IPS-11a (cell line): ENCODE results near the gene VMAC.

ENCODE experiments used
- H3K4me3 ChIP-seq: one replicate; pipeline ENCODE4 v1.5.1; 2013; ENCODE audit warnings: low read depth, low read length, control low read depth

Gene VMAC

GRCh38 chr19:5927441-5927821, 22.8 kb downstream of the VMAC start:
- H3K4me3 ChIP-seq, result no peak overlapping the region

DNA sequence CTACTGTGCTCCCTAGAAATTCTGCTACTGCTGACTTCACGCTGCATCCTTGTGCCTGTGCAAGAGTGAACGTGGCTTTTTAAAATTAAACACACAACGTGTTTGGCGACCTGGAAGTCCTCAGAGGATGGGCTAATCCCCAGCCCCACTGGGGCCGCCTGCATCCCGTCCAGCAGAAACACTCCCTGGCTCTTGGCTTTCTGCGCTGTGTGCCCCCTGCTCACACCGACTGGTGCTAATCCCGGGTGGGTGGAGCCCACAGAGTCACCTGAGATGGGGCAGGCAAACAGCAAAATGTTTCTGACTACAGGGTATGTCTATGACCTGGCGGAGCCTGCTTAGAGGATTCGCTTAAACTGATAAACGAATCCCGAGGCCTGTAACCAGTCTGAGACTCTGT, 24.5 kb downstream of the VMAC start:
- H3K4me3 ChIP-seq, result no peak overlapping the region

DNA sequence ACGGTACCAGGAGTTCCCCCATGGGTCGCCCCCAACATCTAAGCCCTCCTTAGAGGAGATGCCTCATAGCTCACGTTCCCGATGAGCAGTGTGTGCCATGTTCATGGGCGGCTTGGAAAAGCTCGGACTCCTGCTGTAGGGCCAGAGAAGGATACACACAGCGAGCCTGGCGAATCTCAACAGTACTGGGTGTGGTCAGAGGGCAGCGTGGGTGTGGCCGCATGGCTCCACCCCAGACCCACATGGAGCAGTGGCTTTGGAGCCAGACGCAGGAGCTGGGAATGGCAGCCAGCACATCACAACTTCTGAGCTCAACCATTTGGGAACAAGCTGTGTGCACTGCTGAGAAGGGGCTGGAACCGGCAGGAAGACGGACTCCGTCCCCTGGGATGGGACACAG, 25.0 kb downstream of the VMAC start:
- H3K4me3 ChIP-seq, result no peak overlapping the region

DNA sequence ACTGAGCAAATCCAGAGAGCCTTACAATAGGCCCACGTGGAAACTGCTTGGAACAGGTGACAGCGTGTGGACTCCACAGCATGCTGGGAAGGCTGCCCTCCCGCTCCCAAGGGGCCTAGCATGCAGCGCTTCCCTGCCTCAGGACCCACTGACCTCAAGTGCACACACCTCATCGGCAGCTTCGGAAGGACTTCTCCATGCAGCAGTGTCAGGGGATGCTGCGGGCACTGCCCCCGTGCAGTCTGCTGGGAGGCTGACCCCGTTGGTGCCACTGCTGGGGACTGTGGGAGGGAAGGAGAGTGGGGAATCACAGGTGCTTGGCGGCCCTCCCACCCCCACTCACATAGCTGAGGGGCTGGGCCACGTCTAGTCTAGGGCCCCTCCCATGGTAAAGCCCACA, 26.6 kb downstream of the VMAC start:
- no peak overlapping the region for H3K4me3 ChIP-seq

DNA sequence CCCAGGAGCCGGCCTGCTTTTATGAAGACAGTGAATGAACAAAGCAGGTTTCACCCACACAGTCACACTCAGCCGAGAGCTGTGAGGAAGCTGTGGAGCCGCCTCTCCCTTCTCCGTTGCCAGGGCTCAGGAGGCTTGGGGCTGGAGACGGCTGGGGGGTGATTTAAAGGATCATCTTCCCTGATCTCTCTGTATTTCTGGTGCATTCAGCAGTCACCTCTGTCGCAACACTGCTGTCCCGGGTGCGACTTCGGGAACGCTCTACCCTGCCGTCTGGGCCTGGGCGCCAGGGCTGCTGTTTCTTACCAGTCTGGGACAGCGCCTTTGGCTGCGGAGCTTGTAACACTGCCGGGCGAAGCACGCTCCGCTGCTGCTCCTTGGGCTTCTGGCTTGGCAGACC, 27.5 kb downstream of the VMAC start:
- no peak overlapping the region for H3K4me3 ChIP-seq

DNA sequence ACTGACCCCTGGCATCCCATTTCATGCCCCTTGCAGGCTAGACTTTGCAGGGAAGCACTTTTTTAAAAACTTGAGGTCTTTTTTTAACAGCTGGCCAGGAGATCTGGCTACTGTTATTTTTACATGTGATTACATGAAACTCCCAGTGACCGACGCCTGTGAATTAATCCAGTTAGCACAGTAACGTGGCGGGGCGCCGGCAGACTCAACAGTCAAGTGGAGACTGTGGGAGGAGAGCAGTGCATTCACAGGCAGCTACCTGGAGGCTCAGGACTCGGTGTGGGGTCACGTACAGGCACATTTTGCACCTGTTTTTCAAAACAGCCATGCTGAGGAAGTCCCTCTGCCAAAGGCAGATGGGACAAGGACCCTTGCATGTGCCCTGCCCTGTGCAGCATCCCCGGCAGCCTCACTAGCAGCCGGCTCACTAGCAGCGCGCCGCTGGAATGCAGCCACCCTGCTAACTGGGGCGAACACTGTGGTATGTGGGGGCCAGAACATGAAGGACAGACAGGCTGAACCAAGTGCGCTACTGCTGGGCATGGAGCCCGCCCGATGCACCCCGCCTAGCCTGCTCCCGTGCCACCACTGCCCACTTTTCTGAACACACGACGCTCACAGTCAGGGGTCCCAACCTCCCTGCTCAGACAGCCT, 28.1 kb downstream of the VMAC start:
- no peak overlapping the region for H3K4me3 ChIP-seq

DNA sequence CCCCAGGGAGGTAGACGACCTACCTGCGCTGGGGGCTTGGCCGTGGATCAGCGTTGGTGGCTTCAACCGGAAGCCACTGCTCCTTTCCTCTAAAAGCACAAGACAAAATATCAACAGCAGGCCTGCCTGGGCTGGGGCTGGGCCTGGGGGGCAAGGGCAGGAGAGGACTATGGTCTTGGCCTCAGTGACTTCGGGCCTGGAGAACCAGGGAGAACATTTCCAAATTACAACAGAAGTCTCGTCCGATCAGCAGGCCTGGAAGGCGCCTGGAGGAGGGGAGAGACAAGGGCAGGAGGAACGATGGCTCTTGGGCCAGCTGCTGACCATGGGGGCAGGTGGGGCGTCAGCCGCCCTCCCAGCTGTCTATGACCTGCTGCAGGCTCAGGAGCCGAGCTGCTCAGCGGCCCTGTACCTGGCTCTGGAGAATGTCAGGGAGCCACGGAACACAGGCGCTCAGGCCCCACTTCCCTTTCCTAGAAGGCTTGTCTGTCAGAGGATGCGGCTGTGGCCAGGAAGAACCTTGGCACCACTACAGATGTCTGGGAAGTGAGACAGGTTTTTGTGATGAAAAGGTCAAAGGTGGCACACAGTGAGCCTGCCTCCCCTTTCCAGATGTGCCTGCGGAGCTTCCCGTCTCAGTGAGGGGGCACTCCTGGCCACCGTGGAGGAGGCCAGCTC, 28.9 kb downstream of the VMAC start:
- no peak overlapping the region for H3K4me3 ChIP-seq

GRCh38 chr19:5934069-5934401, 29.4 kb downstream of the VMAC start:
- H3K4me3 ChIP-seq, result no peak overlapping the region

DNA sequence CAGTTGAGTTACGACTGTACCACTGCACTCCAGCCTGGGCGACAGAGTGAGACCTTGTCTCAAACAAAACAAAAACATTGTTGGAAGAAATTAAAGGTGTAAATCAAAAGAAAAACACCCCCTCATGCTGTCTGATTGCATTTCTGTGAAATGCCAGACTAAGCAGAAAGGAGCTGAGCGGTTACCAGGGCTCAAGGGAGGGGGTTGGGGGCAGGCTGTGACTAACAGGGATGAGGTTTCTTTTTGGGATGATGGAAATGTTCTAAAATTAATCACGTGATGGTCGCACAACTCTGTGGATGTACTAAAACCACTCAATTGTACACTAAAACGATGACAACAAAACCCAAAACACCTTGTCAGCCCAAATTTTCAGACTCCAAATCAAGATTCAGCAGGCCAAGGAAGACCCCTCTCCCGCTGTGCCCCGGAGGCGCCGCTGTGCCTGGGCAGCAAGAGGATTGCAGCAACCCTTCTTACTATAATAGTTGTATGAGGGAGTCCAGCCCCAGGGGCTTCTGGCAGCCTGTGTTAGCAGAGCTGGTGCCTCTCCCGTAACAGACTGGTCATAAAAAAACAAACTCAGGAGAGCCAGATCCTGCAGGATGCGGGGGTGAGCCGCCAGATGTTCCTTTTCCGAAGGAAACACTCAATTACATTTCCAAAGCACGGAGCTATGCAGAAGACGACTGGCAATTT, 30.3 kb downstream of the VMAC start:
- no peak overlapping the region for H3K4me3 ChIP-seq

GRCh38 chr19:5935473-5936291, 31.0 kb downstream of the VMAC start:
- H3K4me3 ChIP-seq, result no peak overlapping the region

DNA sequence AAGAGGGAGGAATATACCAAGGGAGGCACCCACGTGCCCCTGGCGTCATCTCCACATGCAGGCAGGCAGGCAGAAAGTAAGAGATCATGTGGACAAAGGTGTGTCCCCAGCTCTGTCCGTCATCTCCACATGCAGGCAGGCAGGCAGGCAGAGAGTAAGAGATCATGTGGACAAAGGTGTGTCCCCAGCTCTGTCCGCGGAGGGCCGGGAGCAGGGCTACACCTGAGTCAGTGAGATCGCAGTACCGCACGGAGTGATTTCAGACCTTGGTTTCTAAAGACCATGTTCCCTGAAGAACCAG, 31.6 kb downstream of the VMAC start:
- no peak overlapping the region for H3K4me3 ChIP-seq

DNA sequence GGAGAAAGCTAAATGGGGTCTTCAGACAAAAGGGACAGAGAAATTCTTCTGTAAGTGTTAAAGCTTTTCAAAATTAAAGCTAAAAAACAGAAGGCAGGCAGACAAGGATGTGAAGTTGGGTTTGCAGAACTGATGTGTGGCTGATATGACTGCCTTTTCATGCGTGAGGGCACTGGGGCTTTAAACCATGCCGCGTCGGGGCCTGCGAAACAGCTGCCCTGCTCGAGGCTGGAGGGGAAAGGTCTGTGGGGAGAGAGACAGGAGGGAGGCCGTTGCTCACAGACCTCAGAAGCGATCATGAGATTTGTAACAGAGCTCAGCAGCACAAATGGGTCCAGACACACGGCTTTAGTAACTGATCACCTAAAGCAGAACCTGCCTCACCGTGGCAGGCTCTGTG, 32.9 kb downstream of the VMAC start:
- H3K4me3 ChIP-seq, result no peak overlapping the region

- H3K4me3 ChIP-seq, result no peak overlapping the region
Observed at GRCh38 chr19:5940260-5941208, 35.9 kb downstream of the VMAC start.

- no peak overlapping the region for H3K4me3 ChIP-seq
Observed at GRCh38 chr19:5941673-5942072, 37.0 kb downstream of the VMAC start.

DNA sequence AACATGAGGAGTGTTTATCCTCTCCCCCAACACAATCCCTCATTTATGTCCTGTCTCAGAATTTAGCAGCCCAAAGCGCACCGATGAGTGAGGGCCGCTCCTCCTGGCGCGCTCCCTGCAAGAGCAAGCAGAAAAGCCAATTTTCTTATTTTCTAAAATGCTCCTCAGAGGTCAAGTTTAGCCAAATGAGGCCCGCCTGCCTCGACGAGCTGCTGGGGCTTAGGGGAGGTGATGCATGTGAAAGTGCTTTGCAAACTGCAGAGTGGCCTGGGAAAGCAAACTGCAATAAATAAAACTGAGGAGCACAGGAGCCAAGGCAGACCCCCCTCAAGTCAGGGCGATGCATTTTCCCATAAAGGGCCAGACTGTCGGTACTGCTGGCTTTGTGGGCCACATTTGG, 38.4 kb downstream of the VMAC start:
- H3K4me3 ChIP-seq, result no peak overlapping the region

- H3K4me3 ChIP-seq, result no peak overlapping the region
Observed at GRCh38 chr19:5943623-5944022, 39.0 kb downstream of the VMAC start.

DNA sequence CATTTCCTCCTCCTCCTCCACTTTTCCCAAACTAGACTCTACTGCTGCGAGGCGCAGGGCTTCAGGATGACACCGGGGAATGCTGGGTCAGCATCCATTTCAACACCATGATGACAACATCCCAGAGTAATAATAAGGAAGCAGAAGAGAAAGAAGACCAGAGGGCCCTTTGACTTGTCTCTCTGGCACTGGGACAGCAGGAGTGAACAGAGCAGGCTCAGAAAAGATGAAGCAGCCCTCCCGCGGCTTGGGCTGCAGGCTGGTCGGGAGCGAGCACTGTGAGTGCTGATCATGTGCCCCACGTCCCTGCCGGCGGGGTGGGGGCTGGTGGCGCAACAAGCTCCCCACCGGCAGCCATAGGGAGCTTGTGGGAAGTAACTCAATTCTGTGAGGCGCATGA, 42.8 kb downstream of the VMAC start:
- H3K4me3 ChIP-seq, result no peak overlapping the region

- no peak overlapping the region for H3K4me3 ChIP-seq
Observed at GRCh38 chr19:5948752-5949564, 44.3 kb downstream of the VMAC start.

DNA sequence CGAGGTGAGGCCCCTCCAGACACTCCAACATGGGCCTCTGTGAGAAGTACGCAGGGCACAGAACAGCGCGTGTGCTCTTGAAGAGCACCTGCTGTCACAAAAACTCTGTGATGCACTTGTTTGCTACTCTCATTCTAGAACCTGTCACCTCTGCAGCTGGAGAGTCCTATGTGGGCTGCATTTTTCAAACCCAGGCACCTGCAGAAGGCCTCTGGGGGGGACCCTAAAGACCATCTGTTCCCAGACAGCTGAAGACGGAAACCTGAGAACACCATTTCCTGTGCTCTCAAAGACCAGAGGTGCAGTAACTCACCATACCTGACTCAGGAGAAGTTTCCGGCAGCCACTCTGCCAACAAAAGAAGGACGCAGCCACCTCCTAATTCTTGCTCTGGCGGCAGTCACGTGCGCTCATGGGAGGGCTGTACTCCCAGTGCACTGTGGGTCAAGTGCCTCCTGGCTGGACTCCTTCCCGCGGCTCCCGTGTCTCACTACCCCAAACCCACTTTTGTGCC, 45.2 kb downstream of the VMAC start:
- H3K4me3 ChIP-seq, result no peak overlapping the region

DNA sequence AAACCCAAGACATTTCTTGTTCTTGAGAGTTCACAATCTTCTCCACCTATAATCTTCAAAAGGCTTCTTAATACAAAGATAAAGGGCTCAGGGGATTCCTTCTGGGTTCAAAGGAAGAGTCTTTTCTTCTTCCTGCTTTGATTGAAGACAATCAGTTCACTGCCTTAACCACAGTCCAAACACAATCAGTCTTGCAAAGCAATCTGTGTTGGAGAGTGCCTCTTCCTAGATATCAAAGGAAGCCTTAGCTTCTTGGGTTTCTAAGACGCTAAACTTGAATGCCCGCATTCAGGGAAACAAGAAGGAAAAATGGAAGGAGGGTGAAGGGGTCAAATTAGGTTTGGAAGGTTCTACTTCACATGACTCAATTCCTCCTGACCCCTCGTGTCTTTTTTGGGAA, 46.1 kb downstream of the VMAC start:
- H3K4me3 ChIP-seq, result no peak overlapping the region
